Kidney (tissue), 14 donors: ENCODE measurements around the gene UGT1A9. TPM values are rescaled to one million over a fixed set of nuclear protein-coding genes. Genes with fewer than 3 reads are reported as not detected.

ENCODE experiments used
- DNase-seq, 5 donors: peaks; one replicate each; pipeline ENCODE4 v3.0.0-alpha.2; 2013 to 2020
- FAIRE-seq: peaks from 2 replicates; lab custom pipeline; 2012; peaks lifted over from hg19 to GRCh38; lab: Jason Lieb, UNC
- H3K27ac ChIP-seq, 2 donors: one replicate each; pipeline ENCODE4 v1.7.0; 2013; ENCODE audit warnings: low read depth in 2 of 2, low read length in 2 of 2, inconsistent platforms in 1 of 2
- H3K27me3 ChIP-seq: one replicate; pipeline ENCODE4 v1.7.1; 2013; ENCODE audit warnings: low read length, inconsistent platforms; ENCODE audit not compliant: control insufficient read depth, insufficient read depth
- H3K36me3 ChIP-seq, 3 donors: one replicate each; pipeline versions ENCODE4 v1.7.0 to v1.7.1; 2013; ENCODE audit warnings: low read length in 3 of 3, control low read depth in 1 of 3, inconsistent platforms in 1 of 3; ENCODE audit not compliant: insufficient read depth in 3 of 3, control insufficient read depth in 2 of 3
- H3K4me1 ChIP-seq, 3 donors: one replicate each; pipeline versions ENCODE4 v1.7.0 to v1.7.1; 2013; ENCODE audit warnings: low read length in 3 of 3, inconsistent platforms in 1 of 3, low read depth in 1 of 3; ENCODE audit not compliant: control insufficient read depth in 2 of 3, insufficient read depth in 2 of 3
- H3K4me3 ChIP-seq, 3 donors: one replicate each; pipeline versions ENCODE4 v1.7.0 to v1.8.1; 2013; ENCODE audit warnings: low read length in 3 of 3, control low read depth in 1 of 3, inconsistent platforms in 1 of 3
- H3K9ac ChIP-seq, 3 donors: one replicate each; pipeline versions ENCODE4 v1.7.0 to v1.7.1; 2013; ENCODE audit warnings: low read length in 3 of 3, control low read depth in 1 of 3, inconsistent platforms in 1 of 3
- H3K9me3 ChIP-seq, 3 donors: one replicate each; pipeline versions ENCODE4 v1.7.0 to v1.7.1; 2013; ENCODE audit warnings: low read length in 3 of 3, control low read depth in 1 of 3, inconsistent platforms in 1 of 3; ENCODE audit not compliant: control insufficient read depth in 2 of 3, insufficient read depth in 1 of 3
- CTCF ChIP-seq: IDR thresholded peaks from 3 replicates; pipeline ENCODE4 v1.5.1; 2012; ENCODE audit warnings: mild to moderate bottlenecking, moderate library complexity, borderline replicate concordance; ENCODE audit not compliant: insufficient read depth; ENCODE audit errors: extremely low read depth
- intact Hi-C: fragments of 100-400 bp; cut with DNase I; formaldehyde crosslinking; loops from one replicate; pipeline ENCODE4 v1.11.1; 2022
- polyA plus RNA-seq: library from polyadenylated mRNA; stranded (reverse); fragments of 350-450 nt; fragmentation: Illumina TruSeq; extraction: RNeasy Lipid Tissue Mini Kit (QIAGEN cat#74804); gene quantifications from one replicate; pipeline ENCODE4 v1.2.3, GENCODE V29; 2014; ENCODE audit warnings: low read depth, low replicate concordance; ENCODE audit not compliant: insufficient read depth
- total RNA-seq: library from RNA; stranded (reverse); fragmentation: NEBNext Ultra II Directional; extraction: Animal tissue kit (Norgen Biotek cat#: 25700); gene quantifications from one replicate; pipeline ENCODE4 v1.2.1, GENCODE V29; 2021
- donor health status: control.
- donor health status: control.
- donor health status: control.
- donor health status: control.
- donor health status: control.
- donor health status: DM: yes; HTN: yes; CAD: no.
- donor health status: Normal renal cell carcinoma (clear cell type).

The UGT1A9 gene
- total and polyA plus RNA-seq, 2 donors from 2014 or later: 1.4 to 414 TPM

DNA sequence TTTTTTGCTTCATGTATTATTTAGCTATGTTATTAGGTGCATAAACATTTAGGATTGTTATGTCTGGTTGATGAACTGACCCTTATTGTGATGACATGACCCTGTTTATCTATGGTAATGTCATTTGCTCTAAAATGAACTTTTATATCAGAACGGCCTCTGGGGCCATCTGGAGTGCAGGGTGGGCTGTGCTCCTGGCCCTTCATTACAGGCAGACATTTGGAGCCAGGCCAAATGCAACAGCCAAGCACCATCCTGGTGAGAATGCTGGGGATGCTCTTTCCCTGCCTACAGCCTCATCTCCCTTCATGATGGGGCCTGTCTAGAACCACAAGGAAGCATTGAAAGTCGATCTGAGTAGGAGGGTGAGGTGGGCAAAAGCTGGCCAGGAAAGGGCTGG lies 144.6 kb downstream of the UGT1A9 start:
- no peak for TF ChIP-seq CTCF
- Histone ChIP-seq H3K27ac (no peak overlapping the region), H3K27me3 (no peaks in the 10 kb centered on the region), H3K9me3 (no peaks in the 10 kb centered on the region), H3K36me3 (no peaks in the 10 kb centered on the region), H3K9ac (no peak overlapping the region), H3K4me3 (no peak overlapping the region), H3K4me1 (no peaks in the 10 kb centered on the region)
- peak in 1 of 5 donors; percentile 13 for DNase-seq
- FAIRE-seq: no peak
- intact Hi-C loops: no loop called here

- H3K9ac ChIP-seq: no peak overlapping the region
- FAIRE-seq: no peak
- no peaks in the 10 kb centered on the region for H3K36me3 ChIP-seq
- intact Hi-C loops: no loop called here
- H3K4me1 ChIP-seq: no peaks in the 10 kb centered on the region
- H3K9me3 ChIP-seq: no peaks in the 10 kb centered on the region
- no peak overlapping the region for H3K4me3 ChIP-seq
- no peaks in the 10 kb centered on the region for H3K27me3 ChIP-seq
- peak in 2 of 5 donors; percentile 23 to 40 for DNase-seq
- H3K27ac ChIP-seq: no peak overlapping the region
- no peak for TF ChIP-seq CTCF
These were observed 145.1 kb downstream of the UGT1A9 start for GRCh38 chr2:233816771-233817170.

DNA sequence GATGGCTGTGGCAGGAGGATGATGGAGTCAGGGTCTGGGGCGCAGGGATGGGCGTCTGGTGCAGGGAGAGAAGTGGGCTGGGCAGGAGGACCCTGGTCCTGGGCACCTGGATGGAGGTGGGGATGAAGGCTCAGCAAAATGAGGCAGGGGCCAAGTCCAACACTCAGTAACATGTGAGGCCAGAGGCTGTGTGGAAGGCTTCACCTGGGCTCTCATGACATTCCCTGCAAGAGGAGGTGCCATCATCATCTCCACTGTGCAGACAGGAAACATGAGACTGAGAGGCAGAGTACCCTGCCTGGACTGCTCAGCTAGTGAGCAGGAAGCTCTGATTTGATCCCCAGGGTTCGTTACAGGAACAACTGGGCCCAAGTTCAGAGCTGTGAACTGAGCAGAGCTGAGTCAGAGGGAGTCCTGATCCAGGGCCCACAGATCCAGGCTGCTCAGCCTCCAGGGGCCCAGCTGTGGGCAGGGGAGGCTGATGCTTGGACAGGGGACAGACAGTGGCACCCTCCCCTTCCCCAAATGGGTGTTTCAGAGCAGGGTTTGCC lies 145.7 kb downstream of the UGT1A9 start:
- no peaks in the 10 kb centered on the region for H3K4me1 ChIP-seq
- FAIRE-seq: no peak
- intact Hi-C loops: no loop called here

More for the DNA sequence above, 145.7 kb downstream of the UGT1A9 start:
- Histone ChIP-seq H3K4me3 (no peak overlapping the region), H3K9me3 (no peaks in the 10 kb centered on the region), H3K27ac (no peak overlapping the region), H3K36me3 (no peaks in the 10 kb centered on the region), H3K9ac (no peak overlapping the region), H3K27me3 (no peaks in the 10 kb centered on the region)
- no peak for TF ChIP-seq CTCF
- peak in 2 of 5 donors; percentile 20 to 43 for DNase-seq
